ENCODE results near the gene KYNU.

DNA sequence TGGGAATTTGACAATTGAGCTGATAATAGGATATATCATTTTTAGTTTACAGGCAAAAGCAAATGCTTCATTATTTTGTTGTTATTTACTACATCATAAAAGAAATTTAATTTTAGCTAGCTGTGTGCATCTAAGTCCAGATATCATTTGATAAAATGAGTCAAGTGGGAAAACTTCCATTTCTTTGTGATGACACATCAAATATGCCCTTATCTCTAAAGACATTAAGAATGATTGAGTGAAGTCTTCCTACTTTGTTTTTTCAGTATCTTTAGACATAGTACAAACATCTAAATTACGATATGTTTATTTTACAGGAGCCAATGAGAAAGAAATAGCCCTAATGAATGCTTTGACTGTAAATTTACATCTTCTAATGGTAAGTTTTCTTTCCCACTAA, 77.0 kb downstream of the KYNU start:
- no peak for TF ChIP-seq POLR2A (IDR thresholded peaks at IDR 0.05)
- TF ChIP-seq, protein P1, sequence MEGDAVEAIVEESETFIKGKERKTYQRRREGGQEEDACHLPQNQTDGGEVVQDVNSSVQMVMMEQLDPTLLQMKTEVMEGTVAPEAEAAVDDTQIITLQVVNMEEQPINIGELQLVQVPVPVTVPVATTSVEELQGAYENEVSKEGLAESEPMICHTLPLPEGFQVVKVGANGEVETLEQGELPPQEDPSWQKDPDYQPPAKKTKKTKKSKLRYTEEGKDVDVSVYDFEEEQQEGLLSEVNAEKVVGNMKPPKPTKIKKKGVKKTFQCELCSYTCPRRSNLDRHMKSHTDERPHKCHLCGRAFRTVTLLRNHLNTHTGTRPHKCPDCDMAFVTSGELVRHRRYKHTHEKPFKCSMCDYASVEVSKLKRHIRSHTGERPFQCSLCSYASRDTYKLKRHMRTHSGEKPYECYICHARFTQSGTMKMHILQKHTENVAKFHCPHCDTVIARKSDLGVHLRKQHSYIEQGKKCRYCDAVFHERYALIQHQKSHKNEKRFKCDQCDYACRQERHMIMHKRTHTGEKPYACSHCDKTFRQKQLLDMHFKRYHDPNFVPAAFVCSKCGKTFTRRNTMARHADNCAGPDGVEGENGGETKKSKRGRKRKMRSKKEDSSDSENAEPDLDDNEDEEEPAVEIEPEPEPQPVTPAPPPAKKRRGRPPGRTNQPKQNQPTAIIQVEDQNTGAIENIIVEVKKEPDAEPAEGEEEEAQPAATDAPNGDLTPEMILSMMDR (IDR thresholded peaks at IDR 0.05) = no peak
- TF ChIP-seq EP300 (IDR thresholded peaks at IDR 0.05) = no peak

Measured in tibial nerve (tissue), 4 donors.